HEK293 (cell line): ENCODE results near the gene ZNF445.

ENCODE experiments used
- CTCF ChIA-PET: fragments of 350-600 bp; formaldehyde crosslinking; extraction: SDS; loops from one replicate; lab custom pipeline; 2021; ENCODE audit warnings: antibody characterized with exemption; lab: Yijun Ruan, JAX
- POLR2A ChIA-PET: fragments of 300-600 bp; formaldehyde crosslinking; extraction: SDS; loops from one replicate; lab custom pipeline; 2020; ENCODE audit warnings: antibody characterized with exemption, inconsistent platforms; lab: Yijun Ruan, JAX
- H3K27ac ChIP-seq: fragments of 200-500 bp; sonication (Bioruptor generic); 2 replicates; pipeline ENCODE4 v1.5.1; 2014; ENCODE audit warnings: low read depth, low read length, control low read depth, inconsistent platforms; ENCODE audit errors: extremely low read depth
- H3K36me3 ChIP-seq, 2 experiments: fragments of 200-500 bp in 1 of 2; sonication (Bioruptor generic) in 1 of 2; 1 replicate in 1 of 2; 2 replicates in 1 of 2; pipeline ENCODE4 v1.5.1; 2014 to 2017; ENCODE audit warnings: inconsistent platforms in 2 of 2, low read length in 2 of 2; ENCODE audit not compliant: control insufficient read depth in 2 of 2, insufficient read depth in 1 of 2
- H3K4me1 ChIP-seq: fragments of 200-500 bp; sonication (Bioruptor generic); 2 replicates; pipeline ENCODE4 v1.5.1; 2014; ENCODE audit warnings: mild to moderate bottlenecking, low read length, inconsistent platforms; ENCODE audit not compliant: control insufficient read depth, insufficient read depth
- H3K4me3 ChIP-seq: 2 replicates; pipeline ENCODE4 v1.5.1; 2011; ENCODE audit warnings: low read depth, mild to moderate bottlenecking, control low read depth, low read length, moderate library complexity
- H3K9me3 ChIP-seq: fragments of 200-500 bp; sonication (Bioruptor generic); 2 replicates; pipeline ENCODE4 v1.5.1; 2014; ENCODE audit warnings: low read depth, low read length, inconsistent platforms; ENCODE audit not compliant: control insufficient read depth, insufficient read depth
- HOXC10 ChIP-seq: sonication (generic); formaldehyde crosslinking; IDR thresholded peaks from 2 replicates; pipeline ENCODE4 v1.8.1; 2023; ENCODE audit warnings: mild to moderate bottlenecking, missing genetic modification reagents
- KLF9 ChIP-seq: fragments of 450-650 bp; formaldehyde crosslinking; IDR thresholded peaks from 2 replicates; pipeline ENCODE4 v1.5.1; 2016; ENCODE audit warnings: missing biosample characterization, missing genetic modification characterization, low read depth
- MYNN ChIP-seq: fragments of 450-650 bp; formaldehyde crosslinking; IDR thresholded peaks from 2 replicates; pipeline ENCODE4 v1.5.1; 2016; ENCODE audit warnings: missing biosample characterization, missing genetic modification characterization, borderline replicate concordance
- ZBTB7A ChIP-seq: fragments of 450-650 bp; formaldehyde crosslinking; IDR thresholded peaks from 2 replicates; pipeline ENCODE4 v1.5.1; 2016; ENCODE audit warnings: low read depth, missing biosample characterization, missing genetic modification characterization
- ZIC2 ChIP-seq: fragments of 450-650 bp; formaldehyde crosslinking; IDR thresholded peaks from 2 replicates; pipeline ENCODE4 v1.5.1; 2016; ENCODE audit warnings: missing biosample characterization, missing genetic modification characterization
- ZNF138 ChIP-seq: fragments of 450-650 bp; formaldehyde crosslinking; IDR thresholded peaks from 2 replicates; pipeline ENCODE4 v1.5.1; 2016; ENCODE audit warnings: missing biosample characterization, missing genetic modification characterization, borderline replicate concordance
- ZNF202 ChIP-seq: fragments of 450-650 bp; formaldehyde crosslinking; IDR thresholded peaks from 2 replicates; pipeline ENCODE4 v1.5.1; 2016; ENCODE audit warnings: missing biosample characterization, missing genetic modification characterization, borderline replicate concordance
- ZNF239 ChIP-seq: fragments of 450-650 bp; formaldehyde crosslinking; IDR thresholded peaks from 2 replicates; pipeline ENCODE4 v1.5.1; 2016; ENCODE audit warnings: missing biosample characterization, missing genetic modification characterization
- ZNF24 ChIP-seq: fragments of 450-650 bp; formaldehyde crosslinking; IDR thresholded peaks from 2 replicates; pipeline ENCODE4 v1.5.1; 2016; ENCODE audit warnings: missing biosample characterization, missing genetic modification characterization
- ZNF37A ChIP-seq: fragments of 450-650 bp; IDR thresholded peaks from 2 replicates; pipeline ENCODE4 v1.5.1; 2018; ENCODE audit warnings: missing biosample characterization, missing genetic modification characterization
- ZNF433 ChIP-seq: fragments of 450-650 bp; formaldehyde crosslinking; IDR thresholded peaks from 2 replicates; pipeline ENCODE4 v1.5.1; 2016; ENCODE audit warnings: missing biosample characterization, missing genetic modification characterization, low read depth
- ZNF514 ChIP-seq: fragments of 450-650 bp; formaldehyde crosslinking; IDR thresholded peaks from 2 replicates; pipeline ENCODE4 v1.5.1; 2016; ENCODE audit warnings: missing biosample characterization, missing genetic modification characterization
- ZNF707 ChIP-seq: fragments of 450-650 bp; formaldehyde crosslinking; IDR thresholded peaks from 2 replicates; pipeline ENCODE4 v1.5.1; 2016; ENCODE audit warnings: missing biosample characterization, missing genetic modification characterization
- TF ChIP-seq, protein P1 (sequence below): fragments of 450-650 bp; formaldehyde crosslinking; IDR thresholded peaks from 2 replicates; pipeline ENCODE4 v1.5.1; 2016; ENCODE audit warnings: missing biosample characterization, missing genetic modification characterization
- TF ChIP-seq, protein P2 (sequence below): fragments of 450-650 bp; formaldehyde crosslinking; IDR thresholded peaks from 2 replicates; pipeline ENCODE4 v1.5.1; 2017; ENCODE audit warnings: missing biosample characterization, missing genetic modification characterization
- TF ChIP-seq, protein P3 (sequence below): fragments of 450-650 bp; formaldehyde crosslinking; IDR thresholded peaks from 2 replicates; pipeline ENCODE4 v1.5.0; 2017; ENCODE audit warnings: missing biosample characterization, missing genetic modification characterization, borderline replicate concordance
- TF ChIP-seq, protein P4 (sequence below): fragments of 450-650 bp; formaldehyde crosslinking; IDR thresholded peaks from 2 replicates; pipeline ENCODE4 v1.5.1; 2016; ENCODE audit warnings: missing biosample characterization, missing genetic modification characterization
- TF ChIP-seq, protein P5 (sequence below): fragments of 450-650 bp; formaldehyde crosslinking; IDR thresholded peaks from 2 replicates; pipeline ENCODE4 v1.5.1; 2017; ENCODE audit warnings: missing biosample characterization, missing genetic modification characterization
- TF ChIP-seq, protein P6 (sequence below): fragments of 450-650 bp; formaldehyde crosslinking; IDR thresholded peaks from 2 replicates; pipeline ENCODE4 v1.5.1; 2016; ENCODE audit warnings: missing biosample characterization, missing genetic modification characterization

ZNF445 gene

DNA sequence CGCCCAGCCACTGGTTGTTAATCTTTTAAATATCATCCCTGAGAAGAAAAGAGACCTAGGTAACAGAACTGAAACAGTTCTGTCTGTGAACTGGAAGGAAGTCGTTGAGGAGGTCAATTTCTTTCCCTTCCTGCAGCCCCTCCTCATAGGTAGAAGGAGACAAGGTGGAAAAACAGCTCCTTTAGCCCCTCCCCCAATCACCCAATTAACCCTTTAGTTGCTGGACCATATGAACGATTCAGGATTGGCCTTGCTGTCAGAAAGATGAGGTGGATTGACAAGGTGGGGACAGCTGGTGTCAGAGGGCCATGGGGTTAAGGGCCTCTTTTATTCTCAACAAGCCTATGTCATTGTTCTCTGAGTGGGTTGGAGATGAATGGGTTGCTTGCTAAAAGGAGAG is 36.0 kb upstream of the ZNF445 start:
- ChIA-PET POLR2A (no interaction called here), CTCF (no interaction called here)
- TF ChIP-seq, protein P1, sequence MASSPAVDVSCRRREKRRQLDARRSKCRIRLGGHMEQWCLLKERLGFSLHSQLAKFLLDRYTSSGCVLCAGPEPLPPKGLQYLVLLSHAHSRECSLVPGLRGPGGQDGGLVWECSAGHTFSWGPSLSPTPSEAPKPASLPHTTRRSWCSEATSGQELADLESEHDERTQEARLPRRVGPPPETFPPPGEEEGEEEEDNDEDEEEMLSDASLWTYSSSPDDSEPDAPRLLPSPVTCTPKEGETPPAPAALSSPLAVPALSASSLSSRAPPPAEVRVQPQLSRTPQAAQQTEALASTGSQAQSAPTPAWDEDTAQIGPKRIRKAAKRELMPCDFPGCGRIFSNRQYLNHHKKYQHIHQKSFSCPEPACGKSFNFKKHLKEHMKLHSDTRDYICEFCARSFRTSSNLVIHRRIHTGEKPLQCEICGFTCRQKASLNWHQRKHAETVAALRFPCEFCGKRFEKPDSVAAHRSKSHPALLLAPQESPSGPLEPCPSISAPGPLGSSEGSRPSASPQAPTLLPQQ (tag by site-specific recombination), result no peak
- TF ChIP-seq ZNF138, result no peak
- TF ChIP-seq, protein P2, sequence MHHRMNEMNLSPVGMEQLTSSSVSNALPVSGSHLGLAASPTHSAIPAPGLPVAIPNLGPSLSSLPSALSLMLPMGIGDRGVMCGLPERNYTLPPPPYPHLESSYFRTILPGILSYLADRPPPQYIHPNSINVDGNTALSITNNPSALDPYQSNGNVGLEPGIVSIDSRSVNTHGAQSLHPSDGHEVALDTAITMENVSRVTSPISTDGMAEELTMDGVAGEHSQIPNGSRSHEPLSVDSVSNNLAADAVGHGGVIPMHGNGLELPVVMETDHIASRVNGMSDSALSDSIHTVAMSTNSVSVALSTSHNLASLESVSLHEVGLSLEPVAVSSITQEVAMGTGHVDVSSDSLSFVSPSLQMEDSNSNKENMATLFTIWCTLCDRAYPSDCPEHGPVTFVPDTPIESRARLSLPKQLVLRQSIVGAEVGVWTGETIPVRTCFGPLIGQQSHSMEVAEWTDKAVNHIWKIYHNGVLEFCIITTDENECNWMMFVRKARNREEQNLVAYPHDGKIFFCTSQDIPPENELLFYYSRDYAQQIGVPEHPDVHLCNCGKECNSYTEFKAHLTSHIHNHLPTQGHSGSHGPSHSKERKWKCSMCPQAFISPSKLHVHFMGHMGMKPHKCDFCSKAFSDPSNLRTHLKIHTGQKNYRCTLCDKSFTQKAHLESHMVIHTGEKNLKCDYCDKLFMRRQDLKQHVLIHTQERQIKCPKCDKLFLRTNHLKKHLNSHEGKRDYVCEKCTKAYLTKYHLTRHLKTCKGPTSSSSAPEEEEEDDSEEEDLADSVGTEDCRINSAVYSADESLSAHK (tag by site-specific recombination), result no peak
- TF ChIP-seq, protein P3, sequence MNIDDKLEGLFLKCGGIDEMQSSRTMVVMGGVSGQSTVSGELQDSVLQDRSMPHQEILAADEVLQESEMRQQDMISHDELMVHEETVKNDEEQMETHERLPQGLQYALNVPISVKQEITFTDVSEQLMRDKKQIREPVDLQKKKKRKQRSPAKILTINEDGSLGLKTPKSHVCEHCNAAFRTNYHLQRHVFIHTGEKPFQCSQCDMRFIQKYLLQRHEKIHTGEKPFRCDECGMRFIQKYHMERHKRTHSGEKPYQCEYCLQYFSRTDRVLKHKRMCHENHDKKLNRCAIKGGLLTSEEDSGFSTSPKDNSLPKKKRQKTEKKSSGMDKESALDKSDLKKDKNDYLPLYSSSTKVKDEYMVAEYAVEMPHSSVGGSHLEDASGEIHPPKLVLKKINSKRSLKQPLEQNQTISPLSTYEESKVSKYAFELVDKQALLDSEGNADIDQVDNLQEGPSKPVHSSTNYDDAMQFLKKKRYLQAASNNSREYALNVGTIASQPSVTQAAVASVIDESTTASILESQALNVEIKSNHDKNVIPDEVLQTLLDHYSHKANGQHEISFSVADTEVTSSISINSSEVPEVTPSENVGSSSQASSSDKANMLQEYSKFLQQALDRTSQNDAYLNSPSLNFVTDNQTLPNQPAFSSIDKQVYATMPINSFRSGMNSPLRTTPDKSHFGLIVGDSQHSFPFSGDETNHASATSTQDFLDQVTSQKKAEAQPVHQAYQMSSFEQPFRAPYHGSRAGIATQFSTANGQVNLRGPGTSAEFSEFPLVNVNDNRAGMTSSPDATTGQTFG, result no peak
- no peak for TF ChIP-seq ZNF24 (tag by site-specific recombination)
- TF ChIP-seq ZNF37A, result no peak
- no peak for TF ChIP-seq ZNF707
- no peak for TF ChIP-seq ZNF433
- TF ChIP-seq, protein P4, sequence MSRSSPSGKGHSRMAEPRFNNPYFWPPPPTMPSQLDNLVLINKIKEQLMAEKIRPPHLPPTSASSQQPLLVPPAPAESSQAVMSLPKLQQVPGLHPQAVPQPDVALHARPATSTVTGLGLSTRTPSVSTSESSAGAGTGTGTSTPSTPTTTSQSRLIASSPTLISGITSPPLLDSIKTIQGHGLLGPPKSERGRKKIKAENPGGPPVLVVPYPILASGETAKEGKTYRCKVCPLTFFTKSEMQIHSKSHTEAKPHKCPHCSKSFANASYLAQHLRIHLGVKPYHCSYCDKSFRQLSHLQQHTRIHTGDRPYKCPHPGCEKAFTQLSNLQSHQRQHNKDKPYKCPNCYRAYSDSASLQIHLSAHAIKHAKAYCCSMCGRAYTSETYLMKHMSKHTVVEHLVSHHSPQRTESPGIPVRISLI (tag by site-specific recombination), result no peak
- no peak for TF ChIP-seq ZNF202
- no peak for TF ChIP-seq HOXC10 (CRISPR knock-in tag)
- TF ChIP-seq ZNF514, result no peak
- no peak for TF ChIP-seq ZNF239
- TF ChIP-seq, protein P5, sequence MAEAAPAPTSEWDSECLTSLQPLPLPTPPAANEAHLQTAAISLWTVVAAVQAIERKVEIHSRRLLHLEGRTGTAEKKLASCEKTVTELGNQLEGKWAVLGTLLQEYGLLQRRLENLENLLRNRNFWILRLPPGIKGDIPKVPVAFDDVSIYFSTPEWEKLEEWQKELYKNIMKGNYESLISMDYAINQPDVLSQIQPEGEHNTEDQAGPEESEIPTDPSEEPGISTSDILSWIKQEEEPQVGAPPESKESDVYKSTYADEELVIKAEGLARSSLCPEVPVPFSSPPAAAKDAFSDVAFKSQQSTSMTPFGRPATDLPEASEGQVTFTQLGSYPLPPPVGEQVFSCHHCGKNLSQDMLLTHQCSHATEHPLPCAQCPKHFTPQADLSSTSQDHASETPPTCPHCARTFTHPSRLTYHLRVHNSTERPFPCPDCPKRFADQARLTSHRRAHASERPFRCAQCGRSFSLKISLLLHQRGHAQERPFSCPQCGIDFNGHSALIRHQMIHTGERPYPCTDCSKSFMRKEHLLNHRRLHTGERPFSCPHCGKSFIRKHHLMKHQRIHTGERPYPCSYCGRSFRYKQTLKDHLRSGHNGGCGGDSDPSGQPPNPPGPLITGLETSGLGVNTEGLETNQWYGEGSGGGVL (tag by site-specific recombination), result no peak
- TF ChIP-seq KLF9 (tag by site-specific recombination), result no peak
- no peak for TF ChIP-seq ZIC2 (tag by site-specific recombination)
- TF ChIP-seq, protein P6, sequence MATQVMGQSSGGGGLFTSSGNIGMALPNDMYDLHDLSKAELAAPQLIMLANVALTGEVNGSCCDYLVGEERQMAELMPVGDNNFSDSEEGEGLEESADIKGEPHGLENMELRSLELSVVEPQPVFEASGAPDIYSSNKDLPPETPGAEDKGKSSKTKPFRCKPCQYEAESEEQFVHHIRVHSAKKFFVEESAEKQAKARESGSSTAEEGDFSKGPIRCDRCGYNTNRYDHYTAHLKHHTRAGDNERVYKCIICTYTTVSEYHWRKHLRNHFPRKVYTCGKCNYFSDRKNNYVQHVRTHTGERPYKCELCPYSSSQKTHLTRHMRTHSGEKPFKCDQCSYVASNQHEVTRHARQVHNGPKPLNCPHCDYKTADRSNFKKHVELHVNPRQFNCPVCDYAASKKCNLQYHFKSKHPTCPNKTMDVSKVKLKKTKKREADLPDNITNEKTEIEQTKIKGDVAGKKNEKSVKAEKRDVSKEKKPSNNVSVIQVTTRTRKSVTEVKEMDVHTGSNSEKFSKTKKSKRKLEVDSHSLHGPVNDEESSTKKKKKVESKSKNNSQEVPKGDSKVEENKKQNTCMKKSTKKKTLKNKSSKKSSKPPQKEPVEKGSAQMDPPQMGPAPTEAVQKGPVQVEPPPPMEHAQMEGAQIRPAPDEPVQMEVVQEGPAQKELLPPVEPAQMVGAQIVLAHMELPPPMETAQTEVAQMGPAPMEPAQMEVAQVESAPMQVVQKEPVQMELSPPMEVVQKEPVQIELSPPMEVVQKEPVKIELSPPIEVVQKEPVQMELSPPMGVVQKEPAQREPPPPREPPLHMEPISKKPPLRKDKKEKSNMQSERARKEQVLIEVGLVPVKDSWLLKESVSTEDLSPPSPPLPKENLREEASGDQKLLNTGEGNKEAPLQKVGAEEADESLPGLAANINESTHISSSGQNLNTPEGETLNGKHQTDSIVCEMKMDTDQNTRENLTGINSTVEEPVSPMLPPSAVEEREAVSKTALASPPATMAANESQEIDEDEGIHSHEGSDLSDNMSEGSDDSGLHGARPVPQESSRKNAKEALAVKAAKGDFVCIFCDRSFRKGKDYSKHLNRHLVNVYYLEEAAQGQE (tag by site-specific recombination), result no peak
- TF ChIP-seq MYNN (tag by site-specific recombination), result no peak
- TF ChIP-seq ZBTB7A (tag by site-specific recombination), result no peak
- Histone ChIP-seq H3K9me3 (no peaks in the 10 kb centered on the region), H3K4me1 (no peaks in the 10 kb centered on the region), H3K36me3 (no peaks in the 10 kb centered on the region), H3K4me3 (no peak overlapping the region), H3K27ac (no peak overlapping the region)
